ENCODE measurements around the gene KCNQ1OT1. TPM values are rescaled to one million over a fixed set of nuclear protein-coding genes. Genes with fewer than 3 reads are reported as not detected.

The KCNQ1OT1 gene
- total and polyA plus RNA-seq, 9 of the 15 experiments (the other 6 are each of a cell fraction or from before 2014, with no cell fraction given), result 0.04 to 2.3 (median 0.74) TPM

GRCh38 chr11:2734181-2735052, 34.6 kb upstream of the KCNQ1OT1 start:
- Histone ChIP-seq H3K79me2 (ENCODE audit: control insufficient read depth, insufficient read depth, low read length) (no peaks in the 10 kb centered on the region), H3K36me3 (ENCODE audit: control insufficient read depth, insufficient read depth, low read length) (no peaks in the 10 kb centered on the region), H3K9ac (ENCODE audit: insufficient read depth in 1 of 2, low read depth in 2 of 2, low read length in 2 of 2) (no peak overlapping the region), H3K27me3 (ENCODE audit: control insufficient read depth in 2 of 2, insufficient read depth in 2 of 2, low read length in 2 of 2) (no peaks in the 10 kb centered on the region), H3K4me3 (no peak overlapping the region), H3K27ac (ENCODE audit: extremely low read depth, low read depth, low read length) (no peak overlapping the region), H3K4me2 (ENCODE audit: insufficient read depth, low read length) (no peak overlapping the region), H3K9me3 (replicated peaks; ENCODE audit: control insufficient read depth, insufficient read depth, low read depth, low read length) (no peaks in the 10 kb centered on the region), H3K9me1 (ENCODE audit: control insufficient read depth, insufficient read depth, low read length) (no peaks in the 10 kb centered on the region), H3K4me1 (replicated peaks in 1 of 2; ENCODE audit: control insufficient read depth in 2 of 2, insufficient read depth in 2 of 2, low read length in 2 of 2) (peaks cover 17 to 53% of the 10 kb centered on the region in 2 experiments), H2AFZ (ENCODE audit: low read depth, low read length) (no peak overlapping the region), H4K20me1 (replicated peaks; ENCODE audit: control insufficient read depth, insufficient read depth, low read length) (no peaks in the 10 kb centered on the region; the same call in 1 of the 2 replicates)
- no peak for ATAC-seq
- BruUV-seq (replicated peaks), result no TSS peak
- DNase-seq (ENCODE audit: extremely low read depth in 1 of 4, low spot score in 3 of 4), result no peak
- no peak for FAIRE-seq
- ChIA-PET POLR2A (interaction anchor here (0.6 to 1.1 kb wide), 2 partner anchors 9 to 156 kb away, joined by 3 to 6 read pairs; no protein-coding TSS in a partner anchor), CTCF (ENCODE audit: low intra/inter-chr PET ratio) (no interaction called here)
- intact Hi-C loops (cut with micrococcal nuclease) (no loop called here), in situ Hi-C loops (cut with MboI) (no loop called here)
- no peak for TF ChIP-seq NR0B1 (IDR thresholded peaks at IDR 0.05; ENCODE audit: partially characterized antibody)
- TF ChIP-seq ZNF165 (CRISPR knock-in tag; IDR thresholded peaks at IDR 0.05; ENCODE audit: borderline replicate concordance), result no peak
- no peak for TF ChIP-seq RNF2 (IDR thresholded peaks at IDR 0.05)
- TF ChIP-seq NFIC (IDR thresholded peaks at IDR 0.05), result peak; percentile 60
- no peak for TF ChIP-seq TEAD1 (CRISPR knock-in tag; IDR thresholded peaks at IDR 0.05)
- TF ChIP-seq MTA3 (IDR thresholded peaks at IDR 0.05; ENCODE audit: borderline replicate concordance), result no peak
- 54% methylated on average over 30 of the region's 32 CpGs for whole genome bisulfite sequencing (ENCODE audit: insufficient coverage, low coverage, missing lambda C conversion rate)
